Mammary epithelial cell (primary cell): ENCODE data around the gene DGKD.

ENCODE experiments used
- CTCF ChIP-seq, 2 donors: IDR thresholded peaks in 1 of 2; conservative IDR thresholded peaks in 1 of 2; 2 replicates each; pipeline ENCODE4 v1.5.1; 2011 to 2012; ENCODE audit warnings: inconsistent platforms in 2 of 2, low read length in 2 of 2, mild to moderate bottlenecking in 2 of 2, control low read depth in 1 of 2, low read depth in 1 of 2; ENCODE audit not compliant: insufficient read depth in 1 of 2; ENCODE audit errors: extremely low read depth in 1 of 2
- EZH2 ChIP-seq: IDR thresholded peaks from 2 replicates; pipeline ENCODE4 v1.6.1; 2012; ENCODE audit warnings: low read length, inconsistent platforms, borderline replicate concordance

GRCh38 chr2:233312874-233313273 lies 41.4 kb upstream of the DGKD start:
- TF ChIP-seq CTCF (conservative IDR thresholded peaks at IDR 0.05 in 1 of 2, IDR thresholded peaks at IDR 0.05 in 1 of 2; ENCODE audit: extremely low read depth in 1 of 2, insufficient read depth in 1 of 2, low read depth in 1 of 2, low read length in 2 of 2) (no peak), EZH2 (no peak)
